Stimulated activated CD4-positive, alpha-beta T cell treated with anti-CD3 and anti-CD28 coated beads, Interleukin-12 subunit alpha, Interleukin-12 subunit beta, amount 100 ng/mL, for 4 hours (primary cell): ENCODE measurements around the gene COL16A1.

Source experiments
- DNase-seq: peaks from one replicate; pipeline ENCODE4 v3.0.0-alpha.2; 2020

Gene COL16A1

GRCh38 chr1:31681415-31681814 lies 22.4 kb downstream of the COL16A1 start:
- DNase-seq, result no peak

- no peak for DNase-seq
These were observed 24.1 kb downstream of the COL16A1 start for GRCh38 chr1:31679676-31680230.

DNA sequence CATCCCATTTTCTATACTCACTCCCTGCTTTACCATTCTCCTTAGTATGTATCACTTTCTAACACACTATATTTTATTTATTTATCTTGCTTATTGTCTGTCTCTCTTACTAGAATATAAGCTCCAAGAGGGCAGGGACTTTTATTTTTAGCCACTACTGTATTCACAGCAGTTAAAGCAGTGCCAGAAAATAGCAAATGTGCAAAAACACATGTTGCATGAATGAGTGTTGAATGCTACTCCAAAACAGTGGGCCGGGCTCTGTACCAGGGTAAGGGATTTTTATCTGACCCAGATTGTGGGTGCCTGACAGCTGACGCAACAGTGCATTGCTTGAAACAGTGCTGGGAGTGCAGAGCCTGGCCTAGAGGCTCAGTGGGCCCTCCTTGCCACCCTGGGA lies 24.7 kb downstream of the COL16A1 start:
- no peak for DNase-seq

DNA sequence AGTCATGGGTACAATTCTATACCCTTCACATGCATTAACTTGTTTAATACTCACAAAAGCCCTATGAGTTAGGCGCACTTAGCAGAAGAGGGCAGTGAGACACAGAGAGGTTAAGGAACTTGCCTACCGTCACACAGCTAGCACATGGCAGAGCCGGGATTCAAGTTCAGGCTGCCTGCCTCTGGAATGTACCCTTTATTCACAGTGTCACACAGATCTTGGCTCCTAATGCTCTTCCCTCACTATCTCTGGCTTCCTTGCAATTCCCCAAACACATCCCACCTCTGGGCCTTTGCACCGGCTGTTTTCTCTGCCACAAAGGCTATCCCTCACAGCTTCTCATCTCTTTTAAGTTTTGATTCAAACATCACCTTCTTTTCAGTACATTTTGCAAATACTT lies 25.1 kb downstream of the COL16A1 start:
- no peak for DNase-seq

- no peak for DNase-seq
These were observed 25.9 kb downstream of the COL16A1 start for GRCh38 chr1:31677949-31678348.

DNA sequence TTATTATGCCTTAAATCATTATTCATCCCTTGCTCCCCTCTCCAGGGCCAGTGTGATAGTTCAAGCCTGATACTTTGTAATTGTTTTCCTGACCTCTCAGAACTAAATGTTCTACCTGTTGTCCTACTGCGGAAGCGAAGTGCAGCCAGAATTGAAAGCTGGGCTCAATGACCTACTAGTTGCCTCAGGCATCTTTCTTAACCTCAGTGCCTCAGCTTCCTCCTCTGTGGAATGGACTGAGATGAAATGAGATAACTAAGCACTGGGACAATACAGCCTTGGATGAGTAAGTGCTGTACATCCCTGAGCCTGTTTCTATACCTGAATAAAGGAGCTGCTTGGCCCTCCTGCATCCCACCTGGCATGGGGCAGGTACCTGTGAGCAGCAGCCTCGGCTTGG lies 26.4 kb downstream of the COL16A1 start:
- DNase-seq, result no peak

GRCh38 chr1:31675756-31676155 lies 28.1 kb downstream of the COL16A1 start:
- no peak for DNase-seq

DNA sequence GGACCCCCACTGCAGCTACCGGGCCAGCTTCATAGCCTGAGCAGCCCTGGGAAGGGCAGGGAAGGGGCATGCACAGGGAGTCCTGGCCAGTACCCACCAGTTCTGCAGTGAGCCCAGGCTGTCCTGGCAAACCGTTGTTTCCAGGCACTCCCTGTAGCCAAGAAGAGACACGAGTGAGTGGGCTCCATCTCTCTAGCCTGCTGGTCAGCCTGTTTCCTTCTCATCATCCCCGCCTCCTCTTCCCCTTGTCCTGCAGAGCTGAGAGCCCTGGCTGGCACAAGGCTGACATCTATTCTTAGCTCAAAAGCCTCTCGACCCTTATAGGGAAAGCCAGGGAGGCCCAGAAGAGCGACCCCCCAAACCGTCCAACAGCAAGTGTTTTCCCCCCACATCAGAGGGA lies 28.7 kb downstream of the COL16A1 start:
- DNase-seq, result no peak

DNA sequence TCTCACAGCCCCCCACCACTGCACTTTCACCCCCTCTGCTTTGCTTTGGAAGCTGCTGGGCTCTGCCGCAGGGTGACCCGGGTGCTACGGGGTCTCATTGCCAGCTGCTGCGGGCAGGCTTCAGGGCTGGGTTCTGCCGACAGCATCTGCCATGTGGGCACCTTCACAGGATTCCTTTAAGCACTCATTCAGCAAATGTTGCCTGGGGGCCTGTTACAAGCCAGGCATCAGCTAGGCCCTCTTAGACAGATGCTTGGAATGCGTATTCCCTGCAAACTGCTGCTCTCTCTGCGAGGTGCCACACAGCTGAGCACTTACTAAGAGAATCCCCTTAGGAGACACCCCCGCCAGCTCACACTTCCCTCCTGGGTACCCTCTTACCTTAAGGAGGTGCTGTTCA lies 29.2 kb downstream of the COL16A1 start:
- DNase-seq, result no peak

DNA sequence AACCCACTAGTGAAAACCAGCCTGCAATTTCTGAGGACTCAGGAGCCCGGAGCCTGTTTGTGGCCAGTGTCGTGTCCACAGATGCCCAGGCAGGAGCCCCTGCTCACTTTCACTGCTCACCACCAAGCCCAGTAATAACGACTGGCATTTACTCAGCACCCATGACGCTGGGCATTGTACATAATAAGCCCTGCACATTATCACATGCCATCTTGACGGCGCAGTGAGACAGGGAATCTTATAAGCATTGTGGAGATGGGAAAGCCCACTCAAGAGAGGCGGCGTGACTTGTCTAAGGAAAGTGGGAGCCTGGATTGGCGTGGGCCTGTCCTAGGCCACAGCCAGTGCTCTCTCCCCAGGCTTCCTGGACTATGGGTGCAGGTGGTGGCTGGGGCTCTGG lies 30.4 kb downstream of the COL16A1 start:
- DNase-seq, result no peak

DNA sequence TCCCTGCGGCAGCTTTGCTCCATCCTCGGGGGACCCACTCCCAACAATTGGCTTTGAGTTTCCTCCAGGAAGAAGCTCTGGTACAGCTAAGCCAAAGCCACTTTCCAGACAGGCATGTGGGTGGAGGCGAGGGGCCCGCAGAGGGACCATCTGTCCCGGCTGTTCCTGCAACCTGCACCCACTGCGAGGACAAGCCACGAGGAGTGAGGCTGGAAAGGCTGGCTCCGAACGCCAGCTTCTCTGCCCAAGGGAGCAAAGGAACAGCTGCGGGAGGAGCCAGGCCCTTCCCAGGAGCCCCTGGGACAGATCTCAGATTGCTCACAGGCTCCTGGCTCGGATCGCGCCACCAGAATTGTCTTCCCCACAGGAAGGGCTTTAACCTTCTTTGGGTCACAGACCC lies 30.8 kb downstream of the COL16A1 start:
- no peak for DNase-seq

- DNase-seq, result no peak
These were observed 32.1 kb downstream of the COL16A1 start for GRCh38 chr1:31671561-31672201.

DNA sequence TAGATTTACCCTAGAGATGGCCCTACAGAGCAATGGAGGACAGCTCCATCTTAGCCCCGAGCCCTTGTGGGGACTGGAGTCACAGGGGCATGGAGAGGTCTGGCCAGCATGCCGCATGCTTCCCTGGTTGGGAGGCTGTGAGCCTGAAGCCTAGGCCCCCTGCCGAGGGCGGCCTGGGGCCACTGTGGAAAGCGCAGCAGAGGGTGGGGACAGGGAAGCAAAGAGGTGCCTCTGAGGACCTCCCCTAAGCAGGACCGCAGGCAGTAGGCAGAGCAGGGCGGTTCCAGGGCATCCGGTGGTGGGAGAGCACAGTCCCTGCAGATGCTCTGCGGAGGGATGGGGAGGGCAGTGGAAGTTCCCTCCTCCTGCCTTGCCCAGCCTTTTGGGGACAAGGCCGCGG lies 32.7 kb downstream of the COL16A1 start:
- DNase-seq, result no peak

- no peak for DNase-seq
These were observed 33.2 kb downstream of the COL16A1 start for GRCh38 chr1:31670593-31670964.

DNA sequence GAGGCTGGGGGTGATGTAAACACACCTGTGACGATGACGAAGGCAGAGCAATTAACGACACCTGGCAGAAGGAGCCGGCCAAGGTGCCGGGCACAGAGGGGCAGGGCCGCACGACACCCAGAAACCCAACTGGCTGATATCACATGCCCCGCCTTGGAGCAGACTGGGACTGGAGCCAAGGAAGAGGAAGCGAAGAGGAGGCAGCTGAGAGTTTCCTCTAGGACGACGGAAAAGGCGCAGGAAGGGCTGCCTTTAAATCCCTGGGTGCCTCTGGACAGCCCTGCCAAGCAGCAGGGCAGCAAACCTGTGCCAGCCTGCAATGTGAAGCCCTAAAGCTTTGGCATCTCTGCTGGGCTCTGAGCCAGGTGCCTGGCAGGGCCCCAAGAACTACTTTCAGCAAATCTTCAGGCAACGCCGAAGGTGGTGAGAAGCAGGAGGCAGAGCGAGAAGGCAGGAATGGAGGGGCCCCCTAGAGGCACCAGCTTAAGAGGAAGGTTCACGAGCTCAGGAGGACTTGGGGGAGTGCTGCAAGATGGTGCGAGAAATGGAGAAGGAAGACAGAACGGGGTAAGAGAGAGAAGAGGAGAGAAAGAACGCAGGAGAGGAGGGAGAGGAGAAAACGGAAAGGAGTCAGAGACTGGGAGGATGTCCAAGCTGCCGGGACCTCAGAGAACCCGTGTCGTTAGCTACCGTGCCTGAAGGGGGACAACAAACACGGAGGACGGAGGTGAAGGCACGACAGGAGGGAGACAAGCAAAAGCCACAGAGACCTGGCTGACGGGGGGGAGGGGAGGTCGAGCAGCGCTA lies 33.8 kb downstream of the COL16A1 start:
- no peak for DNase-seq

- DNase-seq, result no peak
These were observed 34.4 kb downstream of the COL16A1 start for GRCh38 chr1:31669433-31669785.

DNA sequence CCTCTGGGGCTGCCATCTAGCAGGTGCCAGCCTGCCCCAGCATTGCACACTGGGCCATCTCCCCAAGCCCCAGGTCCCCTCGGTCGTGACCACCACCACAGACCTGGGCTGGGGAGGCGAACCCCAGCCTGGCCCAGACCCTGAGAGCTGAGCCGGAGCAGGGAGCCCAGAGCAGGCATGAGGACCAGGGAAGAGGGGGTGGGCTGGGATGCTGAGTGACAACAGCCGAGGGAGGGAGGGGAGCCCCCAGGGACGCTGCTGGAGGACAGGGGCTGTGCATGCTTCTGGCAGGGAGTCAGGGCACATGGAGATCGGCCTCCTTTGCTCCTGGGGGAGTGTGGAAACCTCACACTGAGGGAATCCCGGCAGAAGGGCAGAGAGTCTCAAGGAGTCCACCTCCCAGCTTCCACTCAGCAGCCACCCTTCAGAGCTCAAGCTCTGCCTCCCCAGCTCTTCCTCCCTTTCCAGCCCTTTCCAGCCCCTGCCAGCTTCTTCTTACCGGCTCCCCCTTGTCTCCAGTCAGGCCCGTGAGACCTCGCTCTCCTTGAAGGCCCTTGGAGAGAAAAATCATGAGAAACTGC lies 35.4 kb downstream of the COL16A1 start:
- no peak for DNase-seq

- no peak for DNase-seq
These were observed 36.6 kb downstream of the COL16A1 start for GRCh38 chr1:31667065-31667785.

GRCh38 chr1:31666263-31666963 lies 37.4 kb downstream of the COL16A1 start:
- DNase-seq, result no peak

DNA sequence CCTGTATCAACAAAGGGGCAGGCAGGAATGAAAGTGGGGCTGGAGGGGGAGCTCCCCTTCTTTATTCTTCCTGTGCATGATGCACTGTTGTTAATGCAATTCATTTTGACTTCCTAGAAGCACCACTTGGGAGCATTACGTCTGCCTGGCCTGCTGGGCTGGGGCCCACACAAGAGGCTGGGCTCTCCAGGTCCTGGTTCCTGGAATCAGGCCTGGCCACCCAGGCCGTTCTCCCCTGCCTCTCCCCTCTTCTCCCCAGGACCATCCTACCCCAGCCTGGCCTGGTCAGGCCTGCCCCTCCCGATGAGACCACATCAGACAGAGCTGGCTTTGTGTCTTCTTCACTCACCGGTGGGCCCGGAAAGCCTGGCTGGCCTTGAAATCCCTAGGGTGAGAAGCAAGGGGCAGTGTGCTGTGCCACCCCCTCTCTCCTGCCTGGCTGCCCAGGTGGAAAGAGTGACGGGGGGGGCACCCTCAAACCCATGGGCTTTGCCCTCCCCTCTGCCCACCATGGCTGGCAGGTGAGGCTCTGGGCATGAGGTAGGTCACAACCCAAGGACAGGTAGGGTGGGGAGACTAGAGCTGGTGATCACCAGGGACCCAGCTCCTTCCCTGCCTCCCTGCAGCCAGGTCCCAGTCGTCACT lies 38.5 kb downstream of the COL16A1 start:
- no peak for DNase-seq

- DNase-seq, result no peak
These were observed 39.3 kb downstream of the COL16A1 start for GRCh38 chr1:31664528-31664927.
